ENCODE data around the gene ADAMTS12. TPM values are rescaled to one million over a fixed set of nuclear protein-coding genes. Genes with fewer than 3 reads are reported as not detected.

ADAMTS12 gene
- total and polyA plus RNA-seq, 2 experiments from 2014 or later, result 9.1 to 17.1 TPM

DNA sequence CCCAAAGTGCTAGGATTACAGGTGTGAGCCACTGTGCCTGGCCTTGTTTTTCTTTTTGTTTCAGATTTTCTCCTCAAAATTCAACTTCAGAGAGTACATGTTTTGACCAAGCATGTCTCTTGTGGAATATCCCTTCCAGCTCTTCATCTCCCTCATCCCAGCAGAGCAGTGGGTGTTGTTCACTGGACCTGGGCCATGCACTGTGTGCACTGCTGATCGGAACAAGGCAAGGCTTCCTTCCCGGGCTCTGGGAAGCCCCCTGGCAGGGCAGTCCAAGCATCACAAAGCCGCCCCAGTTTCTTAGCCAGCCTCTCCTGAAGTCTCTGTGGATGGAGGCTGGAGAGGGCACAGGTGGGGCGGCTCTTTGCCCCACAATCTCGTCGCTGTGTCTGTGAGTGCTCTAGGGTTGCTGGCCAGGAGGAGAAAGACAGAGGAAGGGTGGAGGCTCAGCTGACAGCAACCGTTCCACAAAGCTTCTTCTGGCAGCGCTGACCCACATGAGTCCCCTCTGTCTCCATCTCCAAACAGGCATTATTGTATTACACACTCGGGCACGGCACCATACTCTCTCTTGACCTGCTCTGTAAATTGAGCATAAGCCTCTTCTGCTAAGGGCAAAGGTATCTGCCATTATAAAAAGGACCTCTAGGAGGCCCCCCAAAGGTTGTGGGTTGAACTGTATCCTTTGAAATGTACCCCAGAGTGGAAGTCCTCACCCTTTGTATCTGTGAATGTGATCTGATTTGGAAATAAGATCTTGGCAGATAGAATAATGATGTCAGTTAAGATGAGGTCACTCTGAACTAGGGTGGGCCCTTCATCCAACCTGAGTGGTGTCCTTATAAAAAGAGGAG lies 361.4 kb downstream of the ADAMTS12 start:
- TF ChIP-seq, protein P1, sequence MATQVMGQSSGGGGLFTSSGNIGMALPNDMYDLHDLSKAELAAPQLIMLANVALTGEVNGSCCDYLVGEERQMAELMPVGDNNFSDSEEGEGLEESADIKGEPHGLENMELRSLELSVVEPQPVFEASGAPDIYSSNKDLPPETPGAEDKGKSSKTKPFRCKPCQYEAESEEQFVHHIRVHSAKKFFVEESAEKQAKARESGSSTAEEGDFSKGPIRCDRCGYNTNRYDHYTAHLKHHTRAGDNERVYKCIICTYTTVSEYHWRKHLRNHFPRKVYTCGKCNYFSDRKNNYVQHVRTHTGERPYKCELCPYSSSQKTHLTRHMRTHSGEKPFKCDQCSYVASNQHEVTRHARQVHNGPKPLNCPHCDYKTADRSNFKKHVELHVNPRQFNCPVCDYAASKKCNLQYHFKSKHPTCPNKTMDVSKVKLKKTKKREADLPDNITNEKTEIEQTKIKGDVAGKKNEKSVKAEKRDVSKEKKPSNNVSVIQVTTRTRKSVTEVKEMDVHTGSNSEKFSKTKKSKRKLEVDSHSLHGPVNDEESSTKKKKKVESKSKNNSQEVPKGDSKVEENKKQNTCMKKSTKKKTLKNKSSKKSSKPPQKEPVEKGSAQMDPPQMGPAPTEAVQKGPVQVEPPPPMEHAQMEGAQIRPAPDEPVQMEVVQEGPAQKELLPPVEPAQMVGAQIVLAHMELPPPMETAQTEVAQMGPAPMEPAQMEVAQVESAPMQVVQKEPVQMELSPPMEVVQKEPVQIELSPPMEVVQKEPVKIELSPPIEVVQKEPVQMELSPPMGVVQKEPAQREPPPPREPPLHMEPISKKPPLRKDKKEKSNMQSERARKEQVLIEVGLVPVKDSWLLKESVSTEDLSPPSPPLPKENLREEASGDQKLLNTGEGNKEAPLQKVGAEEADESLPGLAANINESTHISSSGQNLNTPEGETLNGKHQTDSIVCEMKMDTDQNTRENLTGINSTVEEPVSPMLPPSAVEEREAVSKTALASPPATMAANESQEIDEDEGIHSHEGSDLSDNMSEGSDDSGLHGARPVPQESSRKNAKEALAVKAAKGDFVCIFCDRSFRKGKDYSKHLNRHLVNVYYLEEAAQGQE (IDR thresholded peaks at IDR 0.05; ENCODE audit: unreplicated experiment), result no peak
- peak; percentile 46 for TF ChIP-seq CTCF (conservative IDR thresholded peaks at IDR 0.05; ENCODE audit: low read depth in 2 of 2)
- TF ChIP-seq STAT1 (IDR thresholded peaks at IDR 0.05; ENCODE audit: unreplicated experiment), result no peak
- no peak overlapping the region for H3K4me3 ChIP-seq
- H3K27ac Mint-ChIP-seq, result no peak overlapping the region; the same call in 1 of the 2 replicates
- no peak overlapping the region for H3K4me3 Mint-ChIP-seq
- no peak overlapping the region for H2AFZ ChIP-seq
- DNase-seq (ENCODE audit: low spot score) (peak; percentile 70), ATAC-seq (peak; percentile 96)
- peaks cover 2% of the 10 kb centered on the region; the same call in 2 of the 3 replicates for H3K4me1 Mint-ChIP-seq
- H3K27me3 ChIP-seq (ENCODE audit: insufficient read depth), result no peaks in the 10 kb centered on the region
- peaks cover 2% of the 10 kb centered on the region for H3K27me3 Mint-ChIP-seq (ENCODE audit: insufficient read depth, low read depth, poor library complexity)
- H3K4me2 ChIP-seq, result no peak overlapping the region
- no peaks in the 10 kb centered on the region for H3K9me3 Mint-ChIP-seq
- no peaks in the 10 kb centered on the region for H3K4me1 ChIP-seq (ENCODE audit: insufficient read depth)
- no peaks in the 10 kb centered on the region for H3K79me2 ChIP-seq (replicated peaks; ENCODE audit: insufficient read depth)
- peaks cover 18% of the 10 kb centered on the region for H3K9me2 ChIP-seq (ENCODE audit: insufficient read depth)
- H3K36me3 ChIP-seq (ENCODE audit: insufficient read depth), result no peaks in the 10 kb centered on the region
- H4K20me1 ChIP-seq (replicated peaks; ENCODE audit: insufficient read depth), result no peaks in the 10 kb centered on the region
- H3K36me3 Mint-ChIP-seq (ENCODE audit: low read depth), result no peaks in the 10 kb centered on the region
- no peak overlapping the region for H3K27ac ChIP-seq (ENCODE audit: low read depth)
- H3F3A ChIP-seq (replicated peaks; ENCODE audit: low read depth), result no peaks in the 10 kb centered on the region

GRCh38 chr5:33527696-33528095 lies 364.1 kb downstream of the ADAMTS12 start:
- H3K4me1 Mint-ChIP-seq, result peaks cover 2% of the 10 kb centered on the region; the same call in 2 of the 3 replicates
- DNase-seq (ENCODE audit: low spot score), result no peak
- Histone ChIP-seq H3K27ac (ENCODE audit: low read depth) (no peak overlapping the region), H3K79me2 (replicated peaks; ENCODE audit: insufficient read depth) (no peaks in the 10 kb centered on the region), H3K36me3 (ENCODE audit: insufficient read depth) (no peaks in the 10 kb centered on the region), H3K4me2 (no peak overlapping the region), H3F3A (replicated peaks; ENCODE audit: low read depth) (no peaks in the 10 kb centered on the region), H3K4me1 (ENCODE audit: insufficient read depth) (no peaks in the 10 kb centered on the region), H3K27me3 (ENCODE audit: insufficient read depth) (no peaks in the 10 kb centered on the region), H2AFZ (no peak overlapping the region), H3K4me3 (no peak overlapping the region), H4K20me1 (replicated peaks; ENCODE audit: insufficient read depth) (no peaks in the 10 kb centered on the region), H3K9me2 (ENCODE audit: insufficient read depth) (0 out of 2 replicates have a peak, but pooled peaks cover 8% of the 10 kb centered on the region)
- H3K27ac Mint-ChIP-seq, result no peak overlapping the region
- no peaks in the 10 kb centered on the region for H3K36me3 Mint-ChIP-seq (ENCODE audit: low read depth)
- ATAC-seq, result no peak
- H3K27me3 Mint-ChIP-seq (ENCODE audit: insufficient read depth, low read depth, poor library complexity), result no peaks in the 10 kb centered on the region
- TF ChIP-seq JUNB (IDR thresholded peaks at IDR 0.05; ENCODE audit: unreplicated experiment) (no peak), NANOG (IDR thresholded peaks at IDR 0.05; ENCODE audit: borderline replicate concordance) (no peak), EZH2 (IDR thresholded peaks at IDR 0.05; ENCODE audit: low read depth, unreplicated experiment) (no peak), POLR2AphosphoS5 (IDR thresholded peaks at IDR 0.05; ENCODE audit: low read depth) (no peak), CTCF (conservative IDR thresholded peaks at IDR 0.05; ENCODE audit: low read depth in 2 of 2) (no peak), STAT1 (IDR thresholded peaks at IDR 0.05; ENCODE audit: unreplicated experiment) (no peak), ZNF114 (CRISPR knock-in tag; IDR thresholded peaks at IDR 0.05) (no peak)
- TF ChIP-seq, protein P2, sequence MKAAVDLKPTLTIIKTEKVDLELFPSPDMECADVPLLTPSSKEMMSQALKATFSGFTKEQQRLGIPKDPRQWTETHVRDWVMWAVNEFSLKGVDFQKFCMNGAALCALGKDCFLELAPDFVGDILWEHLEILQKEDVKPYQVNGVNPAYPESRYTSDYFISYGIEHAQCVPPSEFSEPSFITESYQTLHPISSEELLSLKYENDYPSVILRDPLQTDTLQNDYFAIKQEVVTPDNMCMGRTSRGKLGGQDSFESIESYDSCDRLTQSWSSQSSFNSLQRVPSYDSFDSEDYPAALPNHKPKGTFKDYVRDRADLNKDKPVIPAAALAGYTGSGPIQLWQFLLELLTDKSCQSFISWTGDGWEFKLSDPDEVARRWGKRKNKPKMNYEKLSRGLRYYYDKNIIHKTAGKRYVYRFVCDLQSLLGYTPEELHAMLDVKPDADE (IDR thresholded peaks at IDR 0.05), result no peak
- TF ChIP-seq, protein P1 (IDR thresholded peaks at IDR 0.05; ENCODE audit: unreplicated experiment), result no peak
- H3K4me3 Mint-ChIP-seq, result no peak overlapping the region
- no peaks in the 10 kb centered on the region for H3K9me3 Mint-ChIP-seq

Measured in GM23338 (cell line).